ENCODE measurements around the gene TLCD4. TPM values are rescaled to one million over a fixed set of nuclear protein-coding genes. Genes with fewer than 3 reads are reported as not detected.
"Not testable (repeated sequence)": the region's sequence is repeated elsewhere in the genome, so short reads cannot be mapped to it uniquely, and the experiment has no call there.

Gene TLCD4
- polyA plus RNA-seq (ENCODE audit: insufficient read length in 4 of 4): 1 to 10 TPM; 6.2 to 7.2 (median 6.7) TPM

- DNase-seq (ENCODE audit: low read depth in 4 of 4, low spot score in 2 of 4): peak in 3 of 4 donors; percentile 46 to 58 (median 52)
Measured at GRCh38 chr1:95117207-95118066, at the start of gene TLCD4. TSS of gene TLCD4 (plus strand) at chr1:95117355. CDS start at chr1:95143902, 26,547 bp downstream.

- DNase-seq (ENCODE audit: low read depth in 4 of 4, low spot score in 2 of 4): no peak
Measured at GRCh38 chr1:95067568-95067967, 49.6 kb upstream of the TLCD4 start.

GRCh38 chr1:95068956-95069709, 48.0 kb upstream of the TLCD4 start:
- no peak for DNase-seq (ENCODE audit: low read depth in 4 of 4, low spot score in 2 of 4)

- DNase-seq (ENCODE audit: low read depth in 4 of 4, low spot score in 2 of 4): no peak
Measured at GRCh38 chr1:95069710-95070093, 47.5 kb upstream of the TLCD4 start.

GRCh38 chr1:95071539-95071938, 45.6 kb upstream of the TLCD4 start:
- no peak for DNase-seq (ENCODE audit: low read depth in 4 of 4, low spot score in 2 of 4)

- no peak for DNase-seq (ENCODE audit: low read depth in 4 of 4, low spot score in 2 of 4)
Measured at GRCh38 chr1:95072117-95072516, 45.0 kb upstream of the TLCD4 start.

- peak; percentile 96 to 99 (median 96) for DNase-seq (ENCODE audit: low read depth in 4 of 4, low spot score in 2 of 4)
Measured at GRCh38 chr1:95072532-95073419, 44.4 kb upstream of the TLCD4 start, which contains the start of gene ALG14. TSS of gene ALG14 (minus strand) at chr1:95072951. CDS start at chr1:95072898, 53 bp downstream.

- no peak for DNase-seq (ENCODE audit: low read depth in 4 of 4, low spot score in 2 of 4)
Measured at GRCh38 chr1:95073446-95073845, 43.7 kb upstream of the TLCD4 start.

GRCh38 chr1:95076034-95076433, 41.1 kb upstream of the TLCD4 start:
- no peak for DNase-seq (ENCODE audit: low read depth in 4 of 4, low spot score in 2 of 4)

- DNase-seq (ENCODE audit: low read depth in 4 of 4, low spot score in 2 of 4): no peak
Measured at GRCh38 chr1:95080446-95080845, 36.7 kb upstream of the TLCD4 start.

GRCh38 chr1:95080879-95081278, 36.3 kb upstream of the TLCD4 start:
- DNase-seq (ENCODE audit: low read depth in 4 of 4, low spot score in 2 of 4): no peak

- peak in 1 of 4 donors; percentile 36 for DNase-seq (ENCODE audit: low read depth in 4 of 4, low spot score in 2 of 4)
Measured at GRCh38 chr1:95084317-95085176, 32.6 kb upstream of the TLCD4 start.

- no peak for DNase-seq (ENCODE audit: low read depth in 4 of 4, low spot score in 2 of 4)
Measured at GRCh38 chr1:95085376-95085775, 31.8 kb upstream of the TLCD4 start.

- DNase-seq (ENCODE audit: low read depth in 4 of 4, low spot score in 2 of 4): no peak
Measured at GRCh38 chr1:95086949-95087533, 30.1 kb upstream of the TLCD4 start.

- DNase-seq (ENCODE audit: low read depth in 4 of 4, low spot score in 2 of 4): no peak
Measured at GRCh38 chr1:95088303-95088702, 28.9 kb upstream of the TLCD4 start.

- no peak for DNase-seq (ENCODE audit: low read depth in 4 of 4, low spot score in 2 of 4)
Measured at GRCh38 chr1:95089650-95090287, 27.4 kb upstream of the TLCD4 start.

GRCh38 chr1:95091290-95091689, 25.9 kb upstream of the TLCD4 start:
- not testable (repeated sequence) for DNase-seq (ENCODE audit: low read depth in 4 of 4, low spot score in 2 of 4)

GRCh38 chr1:95092891-95093290, 24.3 kb upstream of the TLCD4 start:
- not testable (repeated sequence) for DNase-seq (ENCODE audit: low read depth in 4 of 4, low spot score in 2 of 4)

- no peak for DNase-seq (ENCODE audit: low read depth in 4 of 4, low spot score in 2 of 4)
Measured at GRCh38 chr1:95093296-95093695, 23.9 kb upstream of the TLCD4 start.

Data from left renal cortex interstitium (tissue), 4 donors.